Common myeloid progenitor, CD34-positive (primary cell): ENCODE results near the gene PARP12.

ENCODE experiments used
- CTCF ChIA-PET: fragments of 350-600 bp; sonication (Branson Sonifier 250); formaldehyde crosslinking; loops from one replicate; lab custom pipeline; 2021; ENCODE audit warnings: antibody characterized with exemption; lab: Charles Lee
- POLR2A ChIA-PET: fragments of 350-600 bp; sonication (Branson Sonifier 250); formaldehyde crosslinking; loops from one replicate; lab custom pipeline; 2021; ENCODE audit warnings: antibody characterized with exemption; lab: Charles Lee
- DNase-seq, 3 donors: peaks; one replicate each; pipeline versions ENCODE4 v3.0.0 to v3.0.0-alpha.2; 2013
- H3K27ac ChIP-seq, 2 experiments: 1 replicate in 1 of 2; 2 replicates in 1 of 2; pipeline ENCODE4 v1.7.0; 2013; ENCODE audit warnings: inconsistent platforms in 2 of 2, low read length in 2 of 2, mild to moderate bottlenecking in 2 of 2, low read depth in 1 of 2, moderate library complexity in 1 of 2; ENCODE audit not compliant: severe bottlenecking in 2 of 2, insufficient read depth in 1 of 2, poor library complexity in 1 of 2
- H3K27me3 ChIP-seq, 5 experiments: replicated peaks in 2 of 5; 1 replicate in 3 of 5; 2 replicates in 2 of 5; pipeline versions ENCODE4 v1.6.1 to v1.7.0; 2013; ENCODE audit warnings: low read length in 4 of 5, mild to moderate bottlenecking in 2 of 5, moderate library complexity in 2 of 5, inconsistent platforms in 1 of 5; ENCODE audit not compliant: insufficient read depth in 5 of 5, control insufficient read depth in 4 of 5
- H3K36me3 ChIP-seq, 4 experiments: 1 replicate in 2 of 4; 2 replicates in 2 of 4; pipeline versions ENCODE4 v1.6.1 to v1.7.0; 2013; ENCODE audit warnings: low read length in 3 of 4, control low read depth in 1 of 4, mild to moderate bottlenecking in 1 of 4; ENCODE audit not compliant: control insufficient read depth in 4 of 4, insufficient read depth in 4 of 4
- H3K4me1 ChIP-seq, 4 experiments: 1 replicate in 3 of 4; 2 replicates in 1 of 4; pipeline versions ENCODE4 v1.6.1 to v1.7.1; 2013; ENCODE audit warnings: low read length in 3 of 4, mild to moderate bottlenecking in 3 of 4, control low read depth in 1 of 4, inconsistent platforms in 1 of 4, moderate library complexity in 1 of 4; ENCODE audit not compliant: control insufficient read depth in 4 of 4, insufficient read depth in 4 of 4; ENCODE audit errors: control extremely low read depth in 1 of 4
- H3K4me3 ChIP-seq, 7 experiments: 1 replicate in 4 of 7; 2 replicates in 3 of 7; pipeline versions ENCODE4 v1.5.1 to v1.7.0; 2013; ENCODE audit warnings: mild to moderate bottlenecking in 7 of 7, low read length in 6 of 7, moderate library complexity in 6 of 7, inconsistent platforms in 2 of 7, low read depth in 2 of 7, control low read depth in 1 of 7; ENCODE audit not compliant: insufficient read depth in 4 of 7, control insufficient read depth in 1 of 7; ENCODE audit errors: extremely low read depth in 1 of 7
- H3K9me3 ChIP-seq, 5 experiments: 1 replicate in 4 of 5; 2 replicates in 1 of 5; pipeline versions ENCODE4 v1.6.1 to v1.7.1; 2013; ENCODE audit warnings: low read length in 4 of 5, mild to moderate bottlenecking in 2 of 5, inconsistent platforms in 1 of 5, low read depth in 1 of 5, moderate library complexity in 1 of 5; ENCODE audit not compliant: control insufficient read depth in 4 of 5, insufficient read depth in 2 of 5; ENCODE audit errors: control extremely low read depth in 1 of 5
- WGBS: methylation state at CpG from one replicate; pipeline ENCODE4 v1.1.5; 2013; ENCODE audit not compliant: insufficient coverage; 5-methylcytosine and 5-hydroxymethylcytosine counted together

The PARP12 gene

GRCh38 chr7:139985811-139986210, 76.9 kb downstream of the PARP12 start:
- DNase-seq = no peak
- Histone ChIP-seq H3K4me3 (no peak overlapping the region), H3K9me3 (no peaks in the 10 kb centered on the region), H3K27me3 (no peaks in the 10 kb centered on the region), H3K36me3 (peaks cover 2 to 30% (median 19%) of the 10 kb centered on the region in 4 experiments), H3K4me1 (peaks cover 0 to 10% (median under 1%) of the 10 kb centered on the region in 4 experiments), H3K27ac (no peak overlapping the region)
- POLR2A ChIA-PET = no interaction called here
- CTCF ChIA-PET = interaction anchor here (0.8 to 3.3 kb wide), 6 partner anchors 11 to 368 kb away, joined by 3 to 28 read pairs (median 5); no protein-coding TSS in a partner anchor
- 90% methylated on average over 6 of the region's 10 CpGs for WGBS

GRCh38 chr7:139984642-139985539, 77.9 kb downstream of the PARP12 start:
- H3K27ac ChIP-seq = no peak overlapping the region
- no peak for DNase-seq
- CTCF ChIA-PET = interaction anchor here (0.8 to 2.2 kb wide), 3 partner anchors 12 to 367 kb away, joined by 3 to 8 read pairs (median 3); no protein-coding TSS in a partner anchor
- peaks cover 0 to 14% (median 9%) of the 10 kb centered on the region in 4 experiments for H3K4me1 ChIP-seq
- WGBS = 97% methylated on average over 3 of the region's 8 CpGs
- no peaks in the 10 kb centered on the region for H3K27me3 ChIP-seq
- POLR2A ChIA-PET = no interaction called here
- H3K9me3 ChIP-seq = no peaks in the 10 kb centered on the region
- peaks cover 2 to 30% (median 18%) of the 10 kb centered on the region in 4 experiments for H3K36me3 ChIP-seq
- H3K4me3 ChIP-seq = no peak overlapping the region

- no peak for DNase-seq
- peaks cover 0 to 14% (median 10%) of the 10 kb centered on the region in 4 experiments for H3K4me1 ChIP-seq
- H3K27me3 ChIP-seq = no peaks in the 10 kb centered on the region
- no peak overlapping the region for H3K4me3 ChIP-seq
- ChIA-PET POLR2A (no interaction called here), CTCF (interaction anchor here (1.2 kb wide), 1 partner anchor 19 kb away, joined by 3 read pairs; no protein-coding TSS in a partner anchor)
- 95% methylated on average over 5 of the region's 9 CpGs for WGBS
- no peak overlapping the region for H3K27ac ChIP-seq
- peaks cover 2 to 22% (median 13%) of the 10 kb centered on the region in 4 experiments for H3K36me3 ChIP-seq
- H3K9me3 ChIP-seq = no peaks in the 10 kb centered on the region
Measured at GRCh38 chr7:139982927-139983920, 79.5 kb downstream of the PARP12 start.

- POLR2A ChIA-PET = no interaction called here
- Histone ChIP-seq H3K9me3 (no peaks in the 10 kb centered on the region), H3K4me3 (no peak overlapping the region), H3K4me1 (peaks cover 0 to 14% (median 10%) of the 10 kb centered on the region in 4 experiments), H3K36me3 (peaks cover 0 to 16% (median 9%) of the 10 kb centered on the region in 4 experiments), H3K27ac (no peak overlapping the region), H3K27me3 (no peaks in the 10 kb centered on the region)
- CTCF ChIA-PET = interaction anchor here (1.0 kb wide), 1 partner anchor 129 kb away, joined by 3 read pairs; no protein-coding TSS in a partner anchor
- 99% methylated on average over 5 of the region's 5 CpGs for WGBS
- DNase-seq = no peak
Measured at GRCh38 chr7:139981511-139981895, 81.2 kb downstream of the PARP12 start.

- H3K27me3 ChIP-seq = no peaks in the 10 kb centered on the region
- peak overlapping the region in 1 of 2 experiments; percentile 60 for H3K27ac ChIP-seq
- CTCF ChIA-PET = interaction anchor here (0.7 to 1.3 kb wide), 2 partner anchors 331 to 346 kb away, joined by 3 to 5 read pairs; no protein-coding TSS in a partner anchor
- POLR2A ChIA-PET = no interaction called here
- peak in 1 of 3 donors; percentile 15 for DNase-seq
- WGBS = 96% methylated on average over 12 of the region's 17 CpGs
- H3K4me3 ChIP-seq = no peak overlapping the region
- no peaks in the 10 kb centered on the region for H3K9me3 ChIP-seq
- H3K4me1 ChIP-seq = peaks cover 0 to 14% (median 10%) of the 10 kb centered on the region in 4 experiments
- peaks cover 5 to 40% (median 19%) of the 10 kb centered on the region in 4 experiments for H3K36me3 ChIP-seq
Measured at GRCh38 chr7:139976838-139977656, 85.7 kb downstream of the PARP12 start.
